ENCODE data around the gene QRSL1. TPM values are rescaled to one million over a fixed set of nuclear protein-coding genes. Genes with fewer than 3 reads are reported as not detected.

Gene QRSL1
- total and polyA plus RNA-seq, 2 experiments from 2014 or later, result 18.4 to 19.3 TPM

GRCh38 chr6:106599440-106599839 lies 29.9 kb upstream of the QRSL1 start:
- Histone ChIP-seq H3K27ac (ENCODE audit: low read depth) (no peak overlapping the region), H3K36me3 (ENCODE audit: insufficient read depth) (no peaks in the 10 kb centered on the region; the same call in 1 of the 2 replicates), H3K79me2 (replicated peaks; ENCODE audit: insufficient read depth) (no peaks in the 10 kb centered on the region), H3K27me3 (ENCODE audit: insufficient read depth) (no peaks in the 10 kb centered on the region), H2AFZ (no peak overlapping the region), H4K20me1 (replicated peaks; ENCODE audit: insufficient read depth) (no peaks in the 10 kb centered on the region), H3K4me3 (no peak overlapping the region), H3K9me2 (ENCODE audit: insufficient read depth) (no peaks in the 10 kb centered on the region), H3K4me1 (ENCODE audit: insufficient read depth) (no peaks in the 10 kb centered on the region), H3F3A (replicated peaks; ENCODE audit: low read depth) (no peaks in the 10 kb centered on the region), H3K4me2 (no peak overlapping the region)
- H3K27ac Mint-ChIP-seq, result no peak overlapping the region
- ATAC-seq, result no peak
- H3K9me3 Mint-ChIP-seq, result peaks cover 5% of the 10 kb centered on the region; the same call in 2 of the 3 replicates
- TF ChIP-seq ZNF462 (CRISPR knock-in tag; IDR thresholded peaks at IDR 0.05), result no peak
- no peak for TF ChIP-seq EZH2phosphoT487 (IDR thresholded peaks at IDR 0.05; ENCODE audit: unreplicated experiment)
- no peak for TF ChIP-seq ZNF331 (CRISPR knock-in tag; IDR thresholded peaks at IDR 0.05; ENCODE audit: low read depth)
- TF ChIP-seq CTCF (conservative IDR thresholded peaks at IDR 0.05; ENCODE audit: low read depth in 2 of 2), result no peak
- no peak for TF ChIP-seq POLR2AphosphoS5 (IDR thresholded peaks at IDR 0.05; ENCODE audit: low read depth)
- TF ChIP-seq CREB1 (CRISPR knock-in tag; IDR thresholded peaks at IDR 0.05; ENCODE audit: low read depth), result no peak
- TF ChIP-seq JUNB (IDR thresholded peaks at IDR 0.05; ENCODE audit: unreplicated experiment), result no peak
- TF ChIP-seq NANOG (IDR thresholded peaks at IDR 0.05; ENCODE audit: borderline replicate concordance), result no peak
- no peak for TF ChIP-seq ZNF114 (CRISPR knock-in tag; IDR thresholded peaks at IDR 0.05)
- no peak for TF ChIP-seq REST (IDR thresholded peaks at IDR 0.05; ENCODE audit: unreplicated experiment)
- no peak for TF ChIP-seq ETS1 (IDR thresholded peaks at IDR 0.05)
- TF ChIP-seq EZH2 (IDR thresholded peaks at IDR 0.05; ENCODE audit: low read depth, unreplicated experiment), result no peak
- no peak for TF ChIP-seq STAT1 (IDR thresholded peaks at IDR 0.05; ENCODE audit: unreplicated experiment)
- no peaks in the 10 kb centered on the region for H3K4me1 Mint-ChIP-seq
- no peak overlapping the region for H3K4me3 Mint-ChIP-seq
- peaks cover 3% of the 10 kb centered on the region for H3K27me3 Mint-ChIP-seq (ENCODE audit: insufficient read depth, low read depth, poor library complexity)
- H3K36me3 Mint-ChIP-seq (ENCODE audit: low read depth), result peaks cover 43% of the 10 kb centered on the region
- no peak for DNase-seq (ENCODE audit: low spot score)
